Erythroblast (primary cell): Measurements from ENCODE around the gene NIPSNAP2.

ENCODE experiments used
- DNase-seq, 2 experiments: peaks; one replicate each; lab custom pipeline; 2025; lab: John Stamatoyannopoulos, UW
- GATA1 ChIP-seq: IDR thresholded peaks from 2 replicates; pipeline ENCODE4 v1.6.1; 2011; ENCODE audit warnings: low read depth, mild to moderate bottlenecking, control low read depth, low read length, moderate library complexity
- POLR2A ChIP-seq: IDR thresholded peaks from 2 replicates; pipeline ENCODE4 v1.6.1; 2011; ENCODE audit warnings: mild to moderate bottlenecking, low read length

Gene NIPSNAP2

DNA sequence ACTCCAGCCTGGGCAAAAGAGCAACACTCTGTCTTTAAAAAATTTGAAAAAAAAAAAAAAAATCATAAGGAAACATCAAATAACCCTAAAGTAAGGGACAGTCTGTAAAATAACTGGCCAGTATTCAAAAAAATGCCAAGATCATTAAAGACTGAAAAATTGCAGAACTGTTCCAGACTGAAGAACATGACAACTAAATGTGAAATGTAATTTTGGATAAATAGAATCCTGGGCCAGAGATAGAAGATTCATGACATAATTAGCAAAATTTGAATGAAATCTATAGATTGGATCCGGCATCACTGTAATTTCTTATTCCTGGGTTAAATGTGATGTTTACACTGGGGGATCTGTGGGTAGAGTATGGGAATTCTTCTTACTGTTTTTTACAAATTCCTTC lies 83.9 kb downstream of the NIPSNAP2 start:
- TF ChIP-seq POLR2A (no peak), GATA1 (no peak)
- DNase-seq, result no peak

GRCh38 chr7:56048763-56049162 lies 84.4 kb downstream of the NIPSNAP2 start:
- peak in 1 of 2 experiments; percentile 12 for DNase-seq
